Thyroid gland (tissue), 4 donors: ENCODE results near the gene SRSF1.

Experiments
- POLR2A ChIP-seq, 2 donors: fragments of 450-650 bp; IDR thresholded peaks; one replicate each; pipeline ENCODE4 v1.6.1; 2017; ENCODE audit warnings: antibody characterized with exemption in 2 of 2, mild to moderate bottlenecking in 2 of 2, moderate library complexity in 1 of 2
- TF ChIP-seq, protein P1 (sequence below), 6 experiments: fragments of 200-600 bp in 3 of 6; fragments of 450-650 bp in 3 of 6; sonication (generic) in 3 of 6; IDR thresholded peaks; one replicate each; pipeline ENCODE4 v1.5.1; 2016 to 2019; ENCODE audit warnings: antibody characterized with exemption in 6 of 6, mild to moderate bottlenecking in 2 of 6, inconsistent platforms in 1 of 6, moderate library complexity in 1 of 6

DNA sequence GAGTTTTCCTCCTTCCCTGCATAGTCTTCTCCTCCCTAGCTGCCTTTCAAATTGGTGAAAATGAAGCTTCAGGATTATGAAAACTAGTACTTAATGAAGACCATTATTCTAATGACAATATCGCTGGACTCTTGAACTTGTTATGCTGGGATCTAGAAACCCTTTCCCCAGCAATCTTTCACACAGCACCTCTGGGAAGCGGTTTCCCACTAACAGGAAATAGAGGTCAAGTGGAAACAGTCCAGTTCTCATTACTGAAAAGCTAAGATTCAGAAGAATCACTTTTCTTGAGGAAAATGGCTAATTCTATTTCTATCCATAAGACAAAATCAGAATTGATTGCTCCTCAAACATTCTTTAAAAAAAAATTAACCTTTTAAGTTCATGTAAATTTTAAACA lies 17.0 kb downstream of the SRSF1 start:
- TF ChIP-seq, protein P1, sequence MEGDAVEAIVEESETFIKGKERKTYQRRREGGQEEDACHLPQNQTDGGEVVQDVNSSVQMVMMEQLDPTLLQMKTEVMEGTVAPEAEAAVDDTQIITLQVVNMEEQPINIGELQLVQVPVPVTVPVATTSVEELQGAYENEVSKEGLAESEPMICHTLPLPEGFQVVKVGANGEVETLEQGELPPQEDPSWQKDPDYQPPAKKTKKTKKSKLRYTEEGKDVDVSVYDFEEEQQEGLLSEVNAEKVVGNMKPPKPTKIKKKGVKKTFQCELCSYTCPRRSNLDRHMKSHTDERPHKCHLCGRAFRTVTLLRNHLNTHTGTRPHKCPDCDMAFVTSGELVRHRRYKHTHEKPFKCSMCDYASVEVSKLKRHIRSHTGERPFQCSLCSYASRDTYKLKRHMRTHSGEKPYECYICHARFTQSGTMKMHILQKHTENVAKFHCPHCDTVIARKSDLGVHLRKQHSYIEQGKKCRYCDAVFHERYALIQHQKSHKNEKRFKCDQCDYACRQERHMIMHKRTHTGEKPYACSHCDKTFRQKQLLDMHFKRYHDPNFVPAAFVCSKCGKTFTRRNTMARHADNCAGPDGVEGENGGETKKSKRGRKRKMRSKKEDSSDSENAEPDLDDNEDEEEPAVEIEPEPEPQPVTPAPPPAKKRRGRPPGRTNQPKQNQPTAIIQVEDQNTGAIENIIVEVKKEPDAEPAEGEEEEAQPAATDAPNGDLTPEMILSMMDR (IDR thresholded peaks at IDR 0.05): no peak
- no peak for TF ChIP-seq POLR2A (IDR thresholded peaks at IDR 0.05)
